HL-60/S4 treated with retinoic acid at 250 ng/mL for 4 days and 3 days (cell line): ENCODE measurements around the gene MAD2L2.

Experiments used
- in situ Hi-C: fragments of 300-500 bp; cut with MboI; formaldehyde crosslinking; loops from 2 replicates; pipeline ENCODE4 v1.7.0; 2022; ENCODE audit warnings: low sequenced_read_pairs

Gene MAD2L2

DNA sequence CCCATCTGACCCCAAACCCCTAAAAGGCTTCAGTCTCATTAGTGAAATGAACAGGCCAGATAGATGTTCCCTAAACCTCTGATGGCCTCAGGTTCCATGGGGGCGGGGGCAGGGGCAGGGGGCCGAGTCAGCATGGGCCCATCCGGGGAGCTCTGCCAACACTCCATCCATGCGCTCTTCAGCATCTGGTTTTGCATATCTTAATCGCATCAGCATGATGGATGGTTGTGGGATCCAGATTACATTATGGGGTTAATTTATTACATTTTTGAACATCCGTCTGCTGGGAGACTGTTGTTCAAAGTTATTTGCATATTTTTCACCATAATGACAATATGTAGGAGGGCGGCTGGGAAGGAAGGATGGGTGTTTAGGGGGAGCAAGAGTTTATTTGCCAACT lies 3.1 kb upstream of the MAD2L2 start:
- in situ Hi-C loops = no loop called here

DNA sequence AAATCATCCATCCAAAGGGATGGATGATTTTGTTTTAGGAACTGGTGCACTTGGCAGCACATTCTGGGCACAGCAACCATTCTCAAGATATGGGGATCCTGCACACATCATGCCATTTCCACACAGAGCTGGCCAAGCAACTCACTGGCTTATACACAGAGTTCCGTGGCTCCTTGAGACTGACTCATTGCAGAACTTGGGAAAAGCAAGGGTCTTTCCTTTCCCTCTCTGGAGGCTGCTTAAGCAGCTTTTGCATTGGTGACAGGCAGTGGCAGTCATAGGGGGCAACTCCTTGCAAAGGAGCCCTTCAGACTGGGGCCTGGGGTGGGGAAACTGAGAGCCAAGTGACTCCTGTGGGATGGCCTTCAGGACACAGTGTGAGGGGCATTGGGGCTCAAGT lies 1.9 kb upstream of the MAD2L2 start:
- in situ Hi-C loops = no loop called here

DNA sequence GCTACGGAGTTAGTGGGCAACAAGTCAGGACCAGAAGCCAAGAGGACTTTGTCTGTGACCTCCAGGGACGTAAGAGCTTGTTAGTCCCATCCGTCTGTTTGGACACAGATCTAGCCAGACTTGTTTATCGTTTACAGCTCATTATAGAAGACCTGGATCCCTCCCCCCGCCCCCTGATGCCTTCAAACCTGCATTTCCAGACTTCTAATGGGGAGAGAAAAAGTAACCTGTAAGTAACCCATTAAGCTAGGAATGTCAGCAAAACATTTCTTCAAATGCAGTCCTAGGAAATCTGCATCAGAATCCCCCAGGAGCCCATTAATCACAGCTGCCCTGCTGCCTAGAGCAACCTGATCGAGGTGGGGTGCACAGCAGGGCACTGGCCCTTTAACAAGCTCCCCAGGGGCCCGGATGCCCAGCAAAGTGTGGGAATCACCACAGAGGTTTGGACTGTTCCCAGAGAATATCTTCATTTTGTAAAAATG lies 1.4 kb upstream of the MAD2L2 start:
- in situ Hi-C loops = no loop called here

DNA sequence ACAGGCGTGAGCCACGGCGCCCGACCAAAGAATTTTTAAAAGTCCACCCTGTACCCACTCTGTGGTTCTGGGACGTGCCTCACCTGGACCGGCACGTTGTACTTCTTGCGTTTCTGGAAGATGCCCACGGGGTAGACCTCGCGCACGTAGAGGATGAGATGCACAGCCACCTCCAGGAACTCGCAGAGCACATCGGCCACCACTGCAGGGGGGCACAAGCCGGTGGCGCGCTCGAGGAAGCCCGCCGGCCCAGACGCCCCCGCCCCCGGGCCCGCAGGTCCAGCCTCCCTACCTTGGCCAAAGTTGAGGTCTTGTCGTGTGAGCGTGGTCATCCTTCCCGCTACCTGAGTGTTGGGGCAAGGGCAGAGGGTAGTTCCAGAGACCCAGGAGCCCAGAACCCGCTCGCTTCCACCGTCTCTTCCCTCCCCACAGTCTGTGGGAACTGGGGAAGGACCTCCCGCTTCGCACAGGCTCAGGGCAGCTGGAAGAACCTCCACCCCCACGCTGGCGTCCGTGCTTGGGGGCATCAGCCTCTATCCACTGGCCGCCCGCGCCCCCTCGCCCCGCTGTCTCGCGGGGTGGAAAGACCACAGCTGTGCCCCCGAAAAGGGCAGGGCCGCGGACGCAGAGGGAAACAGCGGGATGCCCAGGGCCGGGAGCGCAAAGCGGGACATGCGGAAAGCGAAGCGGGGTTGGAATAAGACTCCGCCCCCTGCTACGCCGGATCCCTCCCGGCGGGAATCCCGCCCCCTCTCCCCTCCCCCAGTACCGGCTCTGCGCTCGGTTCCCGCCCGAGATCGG lies 478 bp downstream of the MAD2L2 start:
- in situ Hi-C loops = no loop called here

DNA sequence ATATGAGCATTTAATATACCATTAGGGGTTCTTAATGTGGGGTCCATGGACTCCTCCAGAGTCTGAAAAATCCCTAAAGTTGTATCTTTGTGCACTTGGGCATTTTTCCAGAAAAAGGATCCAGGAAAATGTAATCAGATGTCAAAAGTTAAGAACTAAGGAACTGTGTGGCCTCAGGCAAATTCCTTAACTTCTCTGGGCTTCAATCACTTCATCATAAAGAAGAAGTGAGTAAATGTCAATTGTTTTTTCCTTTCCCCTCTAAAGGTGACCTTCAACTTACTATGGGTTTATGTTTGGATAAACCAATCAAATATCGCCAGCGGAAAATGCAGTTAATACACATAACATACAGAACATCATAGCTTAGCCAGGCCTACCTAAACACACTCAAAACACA lies 2.5 kb downstream of the MAD2L2 start:
- in situ Hi-C loops = no loop called here

DNA sequence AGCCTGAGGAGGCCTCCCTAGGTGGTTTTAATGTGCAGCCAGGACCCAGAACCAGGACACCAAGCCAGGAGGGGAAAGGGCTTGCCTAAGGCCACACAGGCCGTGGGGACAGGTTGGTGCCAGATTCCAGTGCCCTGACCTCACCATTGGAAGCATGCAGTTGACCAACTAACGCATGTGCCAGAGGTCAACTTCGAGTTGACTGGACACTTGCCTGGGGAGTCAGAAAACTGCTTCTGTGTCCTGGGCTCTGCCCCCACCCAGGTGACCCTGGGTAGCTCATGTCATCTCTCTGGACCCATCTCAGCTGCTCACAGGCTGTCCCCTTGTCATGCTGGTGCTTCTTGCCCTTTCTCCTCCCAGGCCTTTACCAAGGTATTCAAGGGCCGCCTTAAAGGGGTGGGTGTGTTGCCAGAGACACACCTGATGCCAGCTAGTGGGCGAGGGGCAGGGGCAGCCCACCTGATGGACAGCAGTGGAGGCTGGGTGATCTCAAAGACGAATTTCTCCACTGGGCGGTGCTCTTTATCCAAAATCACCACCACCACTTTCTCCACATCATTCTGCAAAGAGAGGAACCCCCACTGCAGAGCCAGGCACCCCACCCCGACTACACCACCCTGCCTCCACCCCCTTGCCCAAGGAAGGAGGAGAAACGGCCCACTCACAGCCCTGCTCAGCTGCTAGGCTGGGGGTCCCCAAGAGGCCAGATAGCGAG lies 4.4 kb downstream of the MAD2L2 start:
- in situ Hi-C loops = no loop called here

DNA sequence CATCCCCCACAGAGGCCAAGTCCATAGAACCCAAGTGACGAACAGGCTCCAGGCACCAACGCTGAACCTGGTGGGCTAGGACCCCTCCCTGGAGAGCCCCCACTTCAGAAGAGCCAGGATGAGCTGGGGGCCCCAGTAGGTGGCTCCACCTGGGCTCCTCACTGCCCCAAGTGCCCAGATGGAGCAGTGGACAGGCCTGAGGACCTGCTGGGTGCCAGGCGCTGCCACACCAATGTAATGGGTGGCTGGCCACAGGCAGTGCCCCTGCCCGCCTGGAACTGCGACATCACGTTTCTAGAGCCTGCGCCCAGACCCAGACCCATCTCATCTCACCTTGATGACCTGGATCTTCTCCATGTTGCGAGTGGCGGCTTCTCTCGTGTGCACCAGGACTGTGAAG lies 5.6 kb downstream of the MAD2L2 start:
- in situ Hi-C loops = no loop called here

DNA sequence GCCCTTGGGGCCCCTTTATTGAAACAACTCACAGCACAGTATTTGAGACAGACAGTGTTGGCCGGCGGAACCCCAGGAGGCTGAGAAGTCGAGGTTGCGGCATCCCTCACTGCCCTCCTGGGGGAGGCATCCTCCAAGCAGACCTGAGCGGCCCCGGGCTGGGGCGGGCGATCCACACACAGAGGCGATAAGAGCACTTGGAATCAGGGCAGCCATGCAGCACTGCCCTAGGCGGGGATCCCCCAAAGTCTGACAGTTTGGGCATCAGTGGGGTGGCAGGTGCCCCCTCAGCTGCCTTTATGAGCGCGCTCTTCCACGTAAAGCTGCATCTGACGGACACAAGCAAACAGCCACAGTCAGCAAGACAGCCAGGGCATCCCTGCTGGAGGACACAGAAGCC lies 6.5 kb downstream of the MAD2L2 start:
- in situ Hi-C loops = no loop called here

DNA sequence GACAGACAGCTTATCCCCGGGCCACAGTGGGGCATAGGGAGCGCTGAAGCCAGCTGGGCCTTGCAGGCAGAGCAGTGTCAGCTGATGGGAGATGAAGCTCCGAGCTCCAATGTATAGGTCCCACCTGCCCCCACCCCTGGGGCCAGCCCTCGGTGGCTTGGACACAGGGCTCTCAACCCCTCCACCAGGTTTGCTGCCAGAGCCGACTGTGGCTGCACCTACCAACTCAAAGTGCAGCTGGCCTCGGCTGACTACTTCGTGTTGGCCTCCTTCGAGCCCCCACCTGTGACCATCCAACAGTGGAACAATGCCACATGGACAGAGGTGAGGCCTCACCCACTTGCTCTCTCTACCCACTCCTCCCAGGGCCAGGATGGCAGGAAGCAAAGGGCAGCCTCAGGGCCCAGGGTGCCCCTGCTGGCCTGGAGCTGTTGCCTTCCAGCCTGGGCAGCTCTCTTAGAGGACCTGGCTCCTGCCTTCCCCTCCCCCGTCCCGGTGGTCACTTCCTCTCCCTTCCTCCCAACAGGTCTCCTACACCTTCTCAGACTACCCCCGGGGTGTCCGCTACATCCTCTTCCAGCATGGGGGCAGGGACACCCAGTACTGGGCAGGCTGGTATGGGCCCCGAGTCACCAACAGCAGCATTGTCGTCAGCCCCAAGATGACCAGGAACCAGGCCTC lies 7.7 kb downstream of the MAD2L2 start:
- in situ Hi-C loops = no loop called here

DNA sequence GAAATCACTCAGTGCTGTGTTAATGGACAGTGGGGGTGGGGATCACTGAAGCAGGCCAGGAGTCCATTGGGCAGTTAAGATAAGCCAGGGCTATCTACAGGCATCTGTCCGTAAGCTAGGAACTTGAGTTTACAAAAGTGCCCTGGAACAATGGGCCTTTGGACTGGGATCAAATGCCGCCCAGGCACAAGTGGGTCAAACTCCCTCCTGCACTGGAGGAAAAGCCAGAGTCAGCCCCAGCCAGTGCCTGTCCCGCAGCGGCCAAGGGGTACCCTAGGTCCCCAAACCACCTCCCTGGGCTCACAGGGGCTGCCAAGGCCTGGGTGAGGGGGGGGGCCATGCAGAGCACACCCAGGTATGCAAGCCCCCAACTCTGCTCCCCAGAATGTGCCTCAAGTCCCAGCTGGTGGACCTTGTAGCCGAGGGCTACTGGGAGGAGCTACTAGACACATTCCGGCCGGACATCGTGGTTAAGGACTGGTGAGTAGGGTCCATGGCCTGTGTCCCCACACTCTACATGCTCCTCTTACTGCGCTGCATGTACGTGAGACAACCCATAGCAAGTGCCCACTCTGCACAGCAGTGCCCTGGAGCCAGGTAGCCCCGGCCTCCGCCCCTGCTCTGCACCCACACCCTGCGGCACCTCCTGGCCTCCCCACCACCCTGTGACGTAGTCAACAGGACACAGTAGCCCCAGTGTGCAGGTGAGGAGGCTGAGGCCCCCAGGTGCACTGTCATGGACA lies 9.2 kb downstream of the MAD2L2 start:
- in situ Hi-C loops = no loop called here

DNA sequence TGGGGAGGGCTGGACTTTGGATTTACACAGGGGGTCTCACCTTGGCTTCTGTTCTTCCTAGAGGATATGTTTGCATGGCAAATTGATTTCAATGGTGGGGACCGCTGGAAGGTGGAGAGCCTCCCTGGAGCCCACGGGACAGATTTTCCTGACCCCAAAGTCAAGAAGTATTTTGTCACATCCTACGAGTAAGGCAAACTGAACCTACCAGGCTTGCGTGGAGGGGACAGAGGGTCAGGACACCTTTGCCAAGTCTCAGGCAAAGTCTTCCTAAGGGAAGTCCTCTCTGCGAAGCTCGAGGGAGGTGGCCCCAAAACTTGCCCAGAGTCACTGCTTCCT lies 9.8 kb downstream of the MAD2L2 start:
- in situ Hi-C loops = no loop called here

DNA sequence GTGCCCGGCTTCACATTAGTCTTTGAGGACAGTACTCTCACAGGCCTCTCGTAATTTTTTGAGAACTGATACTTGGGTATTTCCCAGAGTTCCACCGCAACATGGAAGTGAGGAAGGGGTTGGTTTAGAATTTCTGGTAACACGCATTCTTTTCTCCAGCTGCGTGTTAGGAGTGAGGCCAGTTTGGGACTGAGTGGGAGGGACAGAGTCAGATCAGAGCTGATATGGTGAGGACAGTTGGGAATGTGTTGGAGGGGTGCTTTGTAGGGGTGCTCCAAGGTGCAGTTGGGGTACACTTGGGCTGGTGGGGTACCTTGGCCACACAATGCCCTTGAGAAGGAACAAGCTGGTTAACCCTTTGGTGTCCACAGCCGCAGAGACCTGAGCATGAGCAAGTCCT lies 10.2 kb downstream of the MAD2L2 start:
- in situ Hi-C loops = no loop called here

DNA sequence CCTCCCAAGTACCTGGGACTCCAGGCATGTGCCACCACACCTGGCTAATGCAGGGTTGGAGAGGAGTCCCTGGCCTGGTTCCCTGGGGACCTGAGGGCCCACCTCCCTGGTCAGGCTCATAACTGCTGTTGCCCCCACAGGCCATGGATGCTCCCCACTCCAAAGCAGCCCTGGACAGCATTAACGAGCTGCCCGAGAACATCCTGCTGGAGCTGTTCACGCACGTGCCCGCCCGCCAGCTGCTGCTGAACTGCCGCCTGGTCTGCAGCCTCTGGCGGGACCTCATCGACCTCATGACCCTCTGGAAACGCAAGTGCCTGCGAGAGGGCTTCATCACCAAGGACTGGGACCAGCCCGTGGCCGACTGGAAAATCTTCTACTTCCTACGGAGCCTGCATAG lies 12.4 kb downstream of the MAD2L2 start:
- in situ Hi-C loops = no loop called here

DNA sequence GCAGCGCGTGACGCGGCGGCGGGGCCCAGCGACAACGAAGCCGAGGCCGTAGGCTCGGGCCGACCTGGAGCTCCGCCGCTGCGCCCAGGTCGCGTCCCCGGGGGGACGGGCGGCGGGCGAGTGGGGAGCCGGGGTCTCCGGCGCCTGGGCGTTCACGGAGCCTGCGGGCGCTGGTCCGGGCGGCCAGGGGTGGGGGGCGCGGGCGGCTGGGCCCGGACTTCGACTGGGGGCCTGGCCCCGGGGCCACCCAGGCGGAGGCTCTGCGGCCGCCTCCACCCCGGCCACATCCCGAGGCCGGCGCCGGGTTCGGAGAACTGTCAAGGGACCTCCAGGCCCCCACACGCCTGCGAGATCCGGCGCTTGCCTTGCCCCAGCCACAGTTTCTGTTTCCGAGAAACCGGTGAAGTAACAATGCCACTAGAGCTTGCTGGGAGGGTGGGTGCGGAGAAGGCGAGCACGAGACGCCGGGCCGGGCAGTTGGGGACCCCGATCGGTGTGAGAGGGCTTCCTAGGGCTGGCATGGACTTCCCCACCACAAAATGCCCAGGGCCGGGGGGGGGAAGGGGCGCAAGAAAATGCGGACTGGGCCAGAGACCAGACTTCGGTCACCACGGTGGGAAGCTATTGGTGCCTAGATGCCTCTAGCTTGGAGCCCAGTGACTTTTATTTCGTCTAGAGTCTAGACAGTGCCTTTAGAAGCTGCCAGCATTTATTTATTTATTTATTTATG lies 16.4 kb downstream of the MAD2L2 start:
- in situ Hi-C loops = no loop called here

DNA sequence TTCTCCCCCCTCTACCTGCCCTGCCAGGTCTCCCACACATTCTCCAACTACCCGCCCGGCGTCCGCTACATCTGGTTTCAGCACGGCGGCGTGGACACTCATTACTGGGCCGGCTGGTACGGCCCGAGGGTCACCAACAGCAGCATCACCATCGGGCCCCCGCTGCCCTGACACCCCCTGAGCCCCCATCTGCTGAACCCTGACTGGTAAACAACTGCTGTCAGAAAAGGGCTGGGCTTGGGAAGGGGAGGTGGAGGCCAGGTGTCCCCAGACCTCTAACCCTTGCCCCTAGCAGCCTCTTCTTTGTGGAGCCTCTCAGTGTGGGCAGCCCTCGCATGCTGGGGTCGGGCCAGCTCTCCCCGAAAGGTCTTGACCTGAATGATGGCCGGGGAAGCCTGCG lies 19.8 kb downstream of the MAD2L2 start:
- in situ Hi-C loops = no loop called here

DNA sequence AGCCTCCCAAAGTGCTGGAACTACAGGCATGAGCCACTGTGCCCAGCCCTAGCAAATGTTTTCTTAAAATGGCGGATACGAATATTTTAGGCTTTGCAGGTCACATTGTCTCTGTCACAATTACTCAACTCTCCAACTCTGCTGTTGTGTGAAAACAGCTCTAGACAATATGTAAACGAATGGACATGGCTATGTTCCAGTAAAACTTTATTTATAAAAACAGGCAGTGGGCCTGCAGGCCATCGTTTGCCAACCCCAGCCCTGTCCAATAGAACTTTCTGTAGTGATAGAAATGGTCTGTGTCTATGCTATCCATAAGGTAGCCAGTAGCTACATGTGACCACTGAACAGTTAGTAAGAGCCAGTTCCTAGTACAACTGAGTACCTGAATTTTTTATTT lies 21.2 kb downstream of the MAD2L2 start:
- in situ Hi-C loops = no loop called here

DNA sequence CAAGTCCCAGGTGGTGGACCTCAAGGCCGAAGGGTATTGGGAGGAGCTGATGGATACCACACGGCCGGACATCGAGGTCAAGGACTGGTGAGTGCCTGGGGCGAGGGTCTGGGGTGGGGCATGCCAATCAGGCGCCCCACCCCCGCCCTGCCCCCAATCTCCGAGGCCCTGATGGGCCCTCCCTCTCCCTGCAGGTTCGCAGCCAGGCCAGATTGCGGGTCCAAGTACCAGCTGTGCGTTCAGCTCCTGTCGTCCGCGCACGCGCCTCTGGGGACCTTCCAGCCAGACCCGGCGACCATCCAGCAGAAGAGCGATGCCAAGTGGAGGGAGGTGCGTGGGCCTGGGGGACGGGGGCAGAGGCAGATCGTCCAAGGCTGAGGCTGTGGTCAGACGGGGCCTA lies 22.4 kb downstream of the MAD2L2 start:
- in situ Hi-C loops = no loop called here

DNA sequence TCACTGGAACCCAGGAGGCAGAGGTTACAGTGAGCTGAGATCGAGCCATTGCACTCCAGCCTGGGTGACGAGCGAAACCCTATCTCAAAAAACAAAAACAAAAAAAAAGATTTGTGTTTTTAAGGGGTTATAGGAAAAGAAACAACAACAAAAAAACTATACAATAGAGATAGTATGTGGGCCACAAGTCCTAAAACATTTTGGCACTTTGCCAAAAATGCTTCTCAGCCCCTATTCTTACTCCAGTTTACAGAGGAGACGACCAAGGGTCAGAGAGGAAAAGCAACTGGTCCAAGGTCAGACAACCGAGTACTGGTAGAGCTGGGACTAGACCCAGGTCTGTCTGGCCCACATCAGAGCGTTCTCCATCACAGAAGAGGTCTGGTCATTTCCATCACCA lies 23.3 kb downstream of the MAD2L2 start:
- in situ Hi-C loops = no loop called here

DNA sequence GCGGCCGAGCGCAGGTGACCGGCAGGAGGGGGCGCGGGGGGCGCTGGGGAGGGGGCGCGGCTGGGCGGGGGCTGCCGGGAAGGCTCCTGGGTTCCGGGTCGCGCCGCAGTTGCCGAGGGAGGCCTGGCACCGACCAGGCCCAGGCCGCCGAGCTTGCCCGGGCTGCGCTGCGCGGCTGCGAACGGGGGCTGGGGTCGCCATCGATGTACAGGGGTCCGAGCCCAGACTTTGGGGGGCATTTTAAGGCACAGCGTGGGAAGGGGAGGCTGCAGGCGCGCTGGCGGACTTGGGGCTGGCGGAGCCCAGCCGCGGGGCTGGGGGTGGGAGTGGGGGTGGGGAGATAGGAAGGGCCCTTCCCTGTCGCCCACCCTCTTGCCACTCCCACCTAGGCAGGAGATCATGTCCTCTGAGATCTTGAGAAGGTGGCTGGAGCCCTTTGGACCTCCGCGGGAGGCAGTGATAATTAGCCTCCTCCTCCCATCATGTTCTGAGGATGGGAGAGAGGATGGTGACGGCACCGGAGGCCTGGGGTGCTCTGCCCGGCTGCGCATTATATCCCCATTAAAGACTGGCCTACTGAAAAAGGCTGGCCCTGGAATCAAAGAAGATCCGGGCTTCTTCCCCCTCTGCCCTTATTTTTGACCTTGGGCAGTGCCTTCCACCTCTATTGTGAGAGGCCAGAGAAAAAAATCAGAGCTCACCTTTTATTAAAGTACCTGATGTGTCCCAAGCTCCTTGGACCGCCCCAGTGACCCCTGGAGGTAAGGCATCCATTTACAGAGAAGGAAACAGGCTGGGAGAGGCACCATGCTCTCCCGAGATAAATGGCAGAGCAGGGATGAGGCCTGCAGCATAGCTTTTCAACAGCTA lies 25.8 kb downstream of the MAD2L2 start:
- in situ Hi-C loops = no loop called here
